Omental fat pad (tissue), 4 donors: Measurements from ENCODE around the gene INSC. TPM values are rescaled to one million over a fixed set of nuclear protein-coding genes. Genes with fewer than 3 reads are reported as not detected.

ENCODE experiments used
- ATAC-seq: fragments of 150-250 bp; one replicate; pipeline ENCODE4 v1.9.1; 2016; ENCODE audit warnings: mild to moderate bottlenecking, moderate library complexity; ENCODE audit not compliant: low FRiP score
- DNase-seq: peaks from one replicate; pipeline ENCODE4 v3.0.0-alpha.2; 2019; ENCODE audit warnings: low spot score
- total RNA-seq, 4 donors: library from RNA; depleted of rRNA; stranded (reverse); fragments of >200 nt; gene quantifications; one replicate each; pipeline ENCODE4 v1.1.0, GENCODE V29; 2016
- TF ChIP-seq, protein P1 (sequence below), 3 donors: fragments of 450-650 bp; IDR thresholded peaks; one replicate each; pipeline ENCODE4 v1.5.1; 2016 to 2017; ENCODE audit warnings: antibody characterized with exemption in 3 of 3, mild to moderate bottlenecking in 3 of 3, moderate library complexity in 2 of 3

The INSC gene
- total RNA-seq, 4 donors from 2014 or later, result 3.0 TPM; not detected in 3

DNA sequence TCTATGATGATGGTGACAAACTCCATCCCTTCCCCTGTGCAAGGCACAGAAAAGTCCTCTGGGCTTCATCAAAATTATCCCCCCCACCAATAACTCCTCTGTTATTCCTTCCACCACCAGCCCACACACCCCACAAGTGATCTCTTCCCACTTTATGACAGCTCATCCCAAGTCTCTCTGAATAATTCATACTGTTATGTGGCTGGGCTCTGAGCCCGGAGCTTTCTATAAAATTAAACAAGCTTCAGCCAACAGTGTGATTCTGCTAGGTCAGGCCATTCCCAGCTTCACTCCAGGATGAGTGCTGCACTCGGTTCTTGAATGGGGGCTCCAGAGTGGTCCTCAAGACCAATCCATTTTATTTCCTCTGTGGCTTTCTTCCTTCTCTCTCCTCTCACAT is 83.0 kb downstream of the INSC start:
- TF ChIP-seq, protein P1, sequence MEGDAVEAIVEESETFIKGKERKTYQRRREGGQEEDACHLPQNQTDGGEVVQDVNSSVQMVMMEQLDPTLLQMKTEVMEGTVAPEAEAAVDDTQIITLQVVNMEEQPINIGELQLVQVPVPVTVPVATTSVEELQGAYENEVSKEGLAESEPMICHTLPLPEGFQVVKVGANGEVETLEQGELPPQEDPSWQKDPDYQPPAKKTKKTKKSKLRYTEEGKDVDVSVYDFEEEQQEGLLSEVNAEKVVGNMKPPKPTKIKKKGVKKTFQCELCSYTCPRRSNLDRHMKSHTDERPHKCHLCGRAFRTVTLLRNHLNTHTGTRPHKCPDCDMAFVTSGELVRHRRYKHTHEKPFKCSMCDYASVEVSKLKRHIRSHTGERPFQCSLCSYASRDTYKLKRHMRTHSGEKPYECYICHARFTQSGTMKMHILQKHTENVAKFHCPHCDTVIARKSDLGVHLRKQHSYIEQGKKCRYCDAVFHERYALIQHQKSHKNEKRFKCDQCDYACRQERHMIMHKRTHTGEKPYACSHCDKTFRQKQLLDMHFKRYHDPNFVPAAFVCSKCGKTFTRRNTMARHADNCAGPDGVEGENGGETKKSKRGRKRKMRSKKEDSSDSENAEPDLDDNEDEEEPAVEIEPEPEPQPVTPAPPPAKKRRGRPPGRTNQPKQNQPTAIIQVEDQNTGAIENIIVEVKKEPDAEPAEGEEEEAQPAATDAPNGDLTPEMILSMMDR (IDR thresholded peaks at IDR 0.05), result no peak
- DNase-seq (no peak), ATAC-seq (no peak)

DNA sequence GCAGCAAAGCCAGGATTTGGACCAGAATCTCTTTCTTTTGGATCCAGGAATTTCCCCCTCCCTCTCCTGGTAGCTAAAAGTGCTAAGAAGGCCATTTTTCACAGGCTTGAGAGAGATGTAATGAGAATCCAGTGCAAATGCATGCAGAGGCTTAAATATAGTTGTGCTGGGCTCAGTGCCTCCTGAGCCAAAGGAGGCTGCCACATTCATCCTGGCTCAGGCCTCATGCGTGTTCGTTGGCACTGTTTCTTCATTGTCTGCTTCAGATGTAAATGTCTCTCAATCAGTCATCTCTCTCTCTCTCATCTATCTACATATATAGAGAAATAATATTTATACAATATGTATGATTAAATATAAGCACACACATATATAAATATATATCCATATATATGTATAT is 83.6 kb downstream of the INSC start:
- no peak for ATAC-seq
- DNase-seq, result no peak
- TF ChIP-seq, protein P1 (IDR thresholded peaks at IDR 0.05), result no peak

DNA sequence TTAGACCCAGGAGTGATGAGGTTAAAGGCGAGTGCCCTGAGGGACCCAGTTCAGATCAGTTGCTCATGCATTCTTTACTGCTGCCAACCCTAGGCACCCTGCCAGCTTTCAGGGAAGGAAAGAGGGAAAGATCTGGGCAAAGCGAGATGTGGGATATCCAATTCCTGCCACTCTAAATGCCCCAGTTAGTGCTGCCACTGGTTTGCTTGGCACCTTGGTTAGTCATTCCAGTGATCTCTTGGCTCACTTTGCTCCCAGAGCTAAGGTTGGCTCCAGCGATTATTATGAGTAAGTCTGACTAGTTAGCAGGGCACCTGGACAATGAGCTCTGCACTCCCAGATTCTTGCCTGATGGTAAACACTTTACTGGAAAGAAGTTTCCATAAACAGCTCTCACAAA is 85.0 kb downstream of the INSC start:
- ATAC-seq, result no peak
- TF ChIP-seq, protein P1 (IDR thresholded peaks at IDR 0.05), result no peak
- no peak for DNase-seq

DNA sequence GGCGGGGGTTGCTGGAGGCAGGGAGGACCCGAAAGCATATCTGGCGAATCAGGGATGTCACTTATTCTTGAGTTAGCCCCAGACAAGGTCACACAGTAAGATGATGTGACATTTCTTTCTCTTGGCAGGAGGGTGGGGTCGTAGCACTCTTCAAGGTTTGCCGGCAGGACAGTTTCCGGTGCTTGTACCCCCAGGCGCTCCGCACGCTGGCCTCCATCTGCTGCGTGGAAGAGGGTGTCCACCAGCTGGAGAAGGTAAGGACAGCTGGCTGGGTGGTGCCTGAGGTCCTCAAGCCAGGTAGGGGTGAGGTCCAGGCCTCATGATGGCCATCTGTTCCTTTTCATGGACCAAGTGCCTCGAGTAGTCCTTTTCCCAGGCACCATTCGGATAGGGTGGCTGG is 86.0 kb downstream of the INSC start:
- no peak for DNase-seq
- no peak for ATAC-seq
- TF ChIP-seq, protein P1 (IDR thresholded peaks at IDR 0.05), result no peak

DNA sequence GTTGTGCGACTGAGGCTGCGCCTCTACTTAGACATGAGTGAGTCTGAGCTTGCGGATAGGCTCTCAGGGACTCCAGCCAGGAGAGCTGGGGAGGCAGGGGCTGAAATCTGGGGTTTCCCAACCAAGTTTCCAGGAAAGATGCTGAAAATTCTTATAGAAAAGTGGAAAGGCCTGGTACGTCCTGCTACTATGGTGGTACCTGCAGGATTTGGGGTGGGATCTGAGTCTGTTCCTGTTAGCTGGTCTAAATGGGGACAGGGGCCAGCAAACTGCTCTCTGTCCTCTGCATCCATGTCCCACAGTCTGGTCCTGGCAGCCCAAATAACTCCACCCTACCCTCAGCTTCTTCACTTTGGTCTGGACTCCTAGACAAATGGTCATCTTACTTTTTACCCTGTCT is 86.9 kb downstream of the INSC start:
- TF ChIP-seq, protein P1 (IDR thresholded peaks at IDR 0.05), result no peak
- ATAC-seq (no peak), DNase-seq (no peak)

DNA sequence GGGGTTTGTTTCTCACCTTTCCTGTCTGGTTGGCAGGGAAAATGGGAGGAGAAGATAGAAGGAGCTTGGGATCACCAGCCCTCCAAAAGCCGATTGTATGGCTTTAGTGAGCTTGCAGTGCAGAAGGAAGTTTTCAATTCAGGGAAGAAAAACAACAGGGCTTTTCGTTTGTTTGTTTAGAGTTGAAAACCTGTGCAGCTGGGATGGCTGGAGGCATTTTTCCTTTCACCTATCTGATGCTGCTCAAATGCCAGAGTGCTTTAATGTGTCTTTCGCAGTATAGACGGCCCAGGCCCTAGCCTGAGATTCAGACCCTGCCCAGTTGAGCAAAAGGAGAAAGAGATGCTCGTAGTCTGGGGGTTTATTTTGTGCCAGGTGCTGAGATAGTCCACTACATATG is 87.9 kb downstream of the INSC start:
- TF ChIP-seq, protein P1 (IDR thresholded peaks at IDR 0.05), result no peak
- no peak for DNase-seq
- ATAC-seq, result no peak

DNA sequence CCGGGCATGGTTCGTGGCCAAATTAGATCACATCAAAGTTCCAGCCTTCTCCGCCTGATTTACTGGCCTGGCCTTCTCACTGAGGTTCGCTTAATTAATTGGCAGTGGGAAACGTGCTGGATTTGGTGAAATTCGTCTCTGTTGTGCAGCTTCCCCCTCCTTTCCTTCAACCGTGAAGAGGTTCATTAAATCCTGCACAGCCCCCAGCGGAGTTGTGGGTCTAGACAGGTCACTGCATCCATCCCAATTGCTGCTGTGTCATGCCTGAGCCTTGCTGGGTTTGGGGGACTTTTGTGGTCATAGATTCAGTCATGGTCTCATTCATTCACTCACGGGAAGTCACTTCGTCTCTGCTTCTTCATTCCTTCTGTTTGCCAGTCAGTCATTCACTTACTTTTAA is 90.0 kb downstream of the INSC start:
- TF ChIP-seq, protein P1 (IDR thresholded peaks at IDR 0.05), result no peak
- no peak for DNase-seq
- ATAC-seq, result no peak
